Panc1 (cell line): ENCODE data around the gene RAD51AP1.

Source experiments
- CTCF ChIP-seq: fragments of 450-650 bp; IDR thresholded peaks from 2 replicates; pipeline ENCODE4 v1.5.1; 2017; ENCODE audit warnings: mild to moderate bottlenecking
- POLR2AphosphoS5 ChIP-seq: IDR thresholded peaks from 2 replicates; pipeline ENCODE4 v1.6.1; 2012; ENCODE audit warnings: mild to moderate bottlenecking, low read depth, low read length, moderate library complexity

- TF ChIP-seq CTCF, result no peak
- TF ChIP-seq POLR2AphosphoS5, result no peak
These were observed 42.4 kb upstream of the RAD51AP1 start for GRCh38 chr12:4496145-4496838.
